Measurements from ENCODE around the gene ARL4D.

DNA sequence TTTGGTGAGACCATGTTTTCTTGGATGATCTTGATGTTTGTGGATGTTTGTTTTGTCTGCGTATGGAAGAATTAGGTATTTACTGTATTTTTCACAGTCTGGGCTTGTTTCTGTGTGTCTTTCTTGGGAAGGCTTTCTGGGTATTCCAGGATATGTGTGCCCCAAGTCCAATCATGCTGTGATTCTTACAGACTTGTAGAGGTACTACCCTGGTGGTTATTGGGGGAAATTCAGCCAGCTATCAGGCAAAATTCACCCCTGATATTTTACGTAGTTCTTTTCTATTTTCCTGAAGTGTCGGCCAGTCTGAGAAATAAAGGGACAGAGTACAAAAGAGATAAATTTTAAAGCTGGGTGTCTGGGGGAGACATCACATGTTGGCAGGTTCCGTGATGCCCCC, 33.4 kb upstream of the ARL4D start:
- TF ChIP-seq CTCF (IDR thresholded peaks at IDR 0.05; ENCODE audit: poor library complexity, severe bottlenecking) (no peak), EP300 (conservative IDR thresholded peaks at IDR 0.05; ENCODE audit: poor library complexity, severe bottlenecking) (no peak), EZH2 (IDR thresholded peaks at IDR 0.05; ENCODE audit: borderline replicate concordance, insufficient read depth, low read length, poor library complexity, severe bottlenecking) (no peak), TAF1 (IDR thresholded peaks at IDR 0.05; ENCODE audit: low read depth) (no peak), RAD21 (conservative IDR thresholded peaks at IDR 0.05) (no peak)
